ENCODE results near the gene P2RY6. TPM values are rescaled to one million over a fixed set of nuclear protein-coding genes. Genes with fewer than 3 reads are reported as not detected.

P2RY6 gene
- total and polyA plus RNA-seq, 12 donors: 0.83 to 13.0 (median 1.8) TPM

DNA sequence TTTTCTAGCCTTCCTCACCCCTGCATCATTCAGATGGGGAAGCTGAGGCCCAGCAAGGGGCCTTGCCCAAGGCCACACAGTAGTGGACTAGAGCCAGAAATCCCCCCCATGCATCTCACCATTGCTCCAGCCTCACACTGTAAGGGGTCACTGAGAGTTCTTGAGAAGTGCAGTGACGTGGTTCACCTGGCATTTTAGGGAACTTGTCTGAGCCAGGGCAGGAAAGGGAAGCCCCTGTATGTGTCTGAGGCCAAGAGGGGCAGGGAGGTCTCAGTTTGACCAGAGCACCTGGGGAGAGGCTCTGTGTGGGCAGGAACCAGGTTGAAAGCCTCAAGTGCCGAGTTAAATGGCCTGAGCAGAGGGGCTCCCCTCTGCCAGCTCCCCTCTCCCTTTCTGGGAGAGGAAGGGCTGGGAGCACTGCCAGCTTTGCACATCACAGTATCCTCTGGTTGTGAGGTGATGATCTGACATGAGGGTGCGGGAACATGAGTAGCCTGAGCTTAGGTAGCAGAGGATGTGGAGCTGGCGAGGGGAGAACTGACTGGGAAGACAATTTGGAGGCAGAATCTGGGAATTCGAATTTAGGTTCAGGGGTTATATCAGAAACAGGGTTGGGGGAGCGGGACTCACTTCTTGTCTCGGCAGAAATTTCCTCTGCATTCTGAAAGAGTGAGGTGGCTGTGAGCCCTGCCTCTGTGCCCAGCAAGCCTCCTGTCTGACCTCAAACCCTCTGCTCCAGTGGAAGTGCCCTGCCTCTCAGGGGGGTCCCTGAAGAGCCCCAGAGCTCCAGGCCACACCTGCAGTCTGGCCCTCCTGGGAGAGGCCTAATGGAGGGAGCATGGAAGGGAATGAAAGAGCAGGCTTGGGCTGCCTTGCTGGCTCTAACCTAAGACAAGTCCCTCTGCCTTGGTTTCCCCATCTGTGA is 50.5 kb downstream of the P2RY6 start:
- H3K27ac ChIP-seq: peak overlapping the region; percentile 43 to 100 (median 90)
- 53 to 54% methylated on average over 7 of the region's 7 CpGs for WGBS, 2 donors
- intact Hi-C loops (cut with DNase I): loop anchor here in 1 of 10 donors (2.0 kb wide), 1 partner anchor 14 kb away; the partner anchor contains the start of gene ARHGEF17
- H3K4me3 ChIP-seq: peak overlapping the region in 6 of 10 donors; percentile 6 to 24 (median 16)
- DNase-seq: no peak
- H3K36me3 ChIP-seq: peaks cover 0 to 21% (median 0%) of the 10 kb centered on the region in 9 donors
- H3K27me3 ChIP-seq: no peaks in the 10 kb centered on the region
- ATAC-seq: no peak
- no peaks in the 10 kb centered on the region for H3K9me3 ChIP-seq
- H3K4me1 ChIP-seq: peaks cover 59 to 100% (median 99%) of the 10 kb centered on the region in 9 donors
- TF ChIP-seq, protein P1, sequence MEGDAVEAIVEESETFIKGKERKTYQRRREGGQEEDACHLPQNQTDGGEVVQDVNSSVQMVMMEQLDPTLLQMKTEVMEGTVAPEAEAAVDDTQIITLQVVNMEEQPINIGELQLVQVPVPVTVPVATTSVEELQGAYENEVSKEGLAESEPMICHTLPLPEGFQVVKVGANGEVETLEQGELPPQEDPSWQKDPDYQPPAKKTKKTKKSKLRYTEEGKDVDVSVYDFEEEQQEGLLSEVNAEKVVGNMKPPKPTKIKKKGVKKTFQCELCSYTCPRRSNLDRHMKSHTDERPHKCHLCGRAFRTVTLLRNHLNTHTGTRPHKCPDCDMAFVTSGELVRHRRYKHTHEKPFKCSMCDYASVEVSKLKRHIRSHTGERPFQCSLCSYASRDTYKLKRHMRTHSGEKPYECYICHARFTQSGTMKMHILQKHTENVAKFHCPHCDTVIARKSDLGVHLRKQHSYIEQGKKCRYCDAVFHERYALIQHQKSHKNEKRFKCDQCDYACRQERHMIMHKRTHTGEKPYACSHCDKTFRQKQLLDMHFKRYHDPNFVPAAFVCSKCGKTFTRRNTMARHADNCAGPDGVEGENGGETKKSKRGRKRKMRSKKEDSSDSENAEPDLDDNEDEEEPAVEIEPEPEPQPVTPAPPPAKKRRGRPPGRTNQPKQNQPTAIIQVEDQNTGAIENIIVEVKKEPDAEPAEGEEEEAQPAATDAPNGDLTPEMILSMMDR (IDR thresholded peaks at IDR 0.05): no peak

DNA sequence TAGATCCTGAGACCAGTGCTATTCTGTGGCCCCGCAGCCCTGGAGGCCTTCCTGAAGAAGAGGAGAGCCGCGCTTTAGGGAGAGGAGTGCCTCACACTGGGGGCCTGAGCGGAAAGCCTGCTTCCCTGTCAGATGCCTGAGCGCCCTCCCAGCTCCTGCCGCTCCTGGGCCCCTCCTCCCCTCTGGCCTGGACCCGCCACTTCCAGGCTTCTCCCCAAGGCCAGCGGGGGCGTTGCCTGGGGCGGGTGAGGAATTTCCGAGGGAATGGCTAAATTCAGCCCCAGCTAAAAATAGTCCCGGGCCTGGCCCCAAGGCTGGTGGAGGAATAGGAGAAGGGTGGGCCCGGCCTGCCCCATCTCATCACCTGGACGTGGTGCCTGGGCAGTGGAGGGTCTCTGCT is 51.3 kb downstream of the P2RY6 start:
- intact Hi-C loops (cut with DNase I): loop anchor here in 1 of 10 donors (2.0 kb wide), 1 partner anchor 15 kb away; the partner anchor contains the start of gene ARHGEF17
- 11 to 15% methylated on average over 14 of the region's 14 CpGs for WGBS, 2 donors
- DNase-seq (peak; percentile 83 to 89), ATAC-seq (peak; percentile 56 to 83 (median 79))
- Histone ChIP-seq H3K36me3 (peaks cover 0 to 21% (median 0%) of the 10 kb centered on the region in 9 donors), H3K9me3 (no peaks in the 10 kb centered on the region), H3K4me1 (peaks cover 56 to 100% (median 99%) of the 10 kb centered on the region in 9 donors), H3K27ac (peak overlapping the region; percentile 21 to 100 (median 90)), H3K4me3 (peak overlapping the region in 6 of 10 donors; percentile 6 to 24 (median 20)), H3K27me3 (no peaks in the 10 kb centered on the region)
- TF ChIP-seq, protein P1 (IDR thresholded peaks at IDR 0.05): peak in 3 of 9 donors; percentile 7 to 29 (median 13)

DNA sequence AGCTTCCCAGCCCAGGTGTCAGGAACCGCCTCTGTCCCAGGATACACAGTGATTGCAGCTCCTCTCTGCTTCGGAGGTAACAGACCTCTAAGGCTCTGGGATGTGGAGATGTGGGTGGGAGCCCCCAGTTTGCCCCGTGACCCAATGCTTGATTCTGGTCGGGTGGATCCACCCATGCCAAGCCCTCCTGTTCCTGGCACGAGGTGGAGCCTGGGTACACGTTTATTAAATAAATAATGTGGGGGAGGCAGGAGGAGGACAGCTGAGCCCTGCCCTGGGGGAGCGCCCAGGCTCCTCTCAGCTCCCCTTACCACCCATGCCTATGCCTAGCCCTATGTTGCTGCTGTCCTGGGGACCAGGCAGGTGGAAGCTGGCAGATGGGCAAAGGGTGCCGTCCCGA is 52.0 kb downstream of the P2RY6 start:
- TF ChIP-seq, protein P1 (IDR thresholded peaks at IDR 0.05): no peak
- DNase-seq (no peak), ATAC-seq (peak in 1 of 8 donors; percentile 10)
- intact Hi-C loops (cut with DNase I): no loop called here
- H3K36me3 ChIP-seq: peaks cover 0 to 20% (median 0%) of the 10 kb centered on the region in 9 donors
- H3K9me3 ChIP-seq: no peaks in the 10 kb centered on the region
- H3K4me3 ChIP-seq: peak overlapping the region in 3 of 10 donors; percentile 6 to 24 (median 22)
- H3K27ac ChIP-seq: peak overlapping the region; percentile 24 to 100 (median 90)
- WGBS, 2 donors: 58 to 61% methylated on average over 9 of the region's 9 CpGs
- peaks cover 56 to 100% (median 96%) of the 10 kb centered on the region in 9 donors for H3K4me1 ChIP-seq
- no peaks in the 10 kb centered on the region for H3K27me3 ChIP-seq

DNA sequence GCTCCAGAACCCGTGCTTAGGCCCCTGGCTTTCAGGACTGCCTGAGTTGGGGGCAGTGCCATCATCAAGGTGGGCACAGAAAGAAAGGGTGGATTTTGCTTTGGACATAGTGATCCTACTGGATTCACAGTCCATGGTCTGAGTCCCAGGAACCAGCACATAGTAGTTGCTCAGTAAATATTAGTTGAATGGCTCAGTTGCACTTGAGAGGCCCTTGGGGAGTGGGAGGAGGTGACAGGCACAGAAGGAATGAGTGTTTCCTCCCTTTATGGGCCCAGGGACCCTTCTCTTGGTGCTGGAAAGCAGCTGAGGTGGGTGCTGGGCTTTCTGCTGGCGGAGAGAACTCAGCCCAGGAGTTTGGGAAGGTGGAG is 52.5 kb downstream of the P2RY6 start:
- Histone ChIP-seq H3K4me3 (no peak overlapping the region), H3K9me3 (no peaks in the 10 kb centered on the region), H3K36me3 (peaks cover 0 to 15% (median 0%) of the 10 kb centered on the region in 9 donors), H3K4me1 (peaks cover 56 to 100% (median 94%) of the 10 kb centered on the region in 9 donors), H3K27ac (peak overlapping the region; percentile 24 to 100 (median 90)), H3K27me3 (no peaks in the 10 kb centered on the region)
- DNase-seq (no peak), ATAC-seq (no peak)
- TF ChIP-seq, protein P1 (IDR thresholded peaks at IDR 0.05): no peak
- intact Hi-C loops (cut with DNase I): no loop called here
- WGBS, 2 donors: 90 to 96% methylated on average over 2 of the region's 2 CpGs

Data from heart right ventricle (tissue), 16 donors.